ENCODE measurements around the gene CTXN2.

- TF ChIP-seq RBFOX2 (IDR thresholded peaks at IDR 0.05; ENCODE audit: low read depth, low read length) (no peak), MAFG (CRISPR knock-in tag; IDR thresholded peaks at IDR 0.05) (no peak), SRSF9 (IDR thresholded peaks at IDR 0.05; ENCODE audit: borderline replicate concordance, insufficient read depth, low read depth, low read length, poor library complexity, severe bottlenecking) (no peak), ZNF274 (CRISPR knock-in tag; IDR thresholded peaks at IDR 0.05) (no peak), NFIC (IDR thresholded peaks at IDR 0.05; ENCODE audit: low read length) (no peak), SOX5 (CRISPR knock-in tag; IDR thresholded peaks at IDR 0.05; ENCODE audit: borderline replicate concordance) (no peak), EZH2 (conservative IDR thresholded peaks at IDR 0.05; ENCODE audit: low read depth, low read length) (no peak), TMF1 (CRISPR knock-in tag; IDR thresholded peaks at IDR 0.05; ENCODE audit: low read depth) (no peak), CTCF (CRISPR knock-in tag; IDR thresholded peaks at IDR 0.05) (no peak), RFX5 (IDR thresholded peaks at IDR 0.05; ENCODE audit: low read depth, low read length) (no peak), ZKSCAN1 (IDR thresholded peaks at IDR 0.05; ENCODE audit: low read length) (no peak), POLR2AphosphoS5 (IDR thresholded peaks at IDR 0.05; ENCODE audit: low read depth, low read length) (no peak)
Observed at GRCh38 chr15:48191574-48192225, at the start of gene CTXN2.

All from HepG2 (cell line).